Mesothelial cell of epicardium (in vitro differentiated cells): ENCODE results near the gene NXT1. TPM values are rescaled to one million over a fixed set of nuclear protein-coding genes. Genes with fewer than 3 reads are reported as not detected.

ENCODE experiments used
- DNase-seq, 2 experiments: peaks; one replicate each; pipeline ENCODE4 v3.0.0; 2021; ENCODE audit warnings: low spot score in 2 of 2; ENCODE audit not compliant: unreplicated experiment in 2 of 2
- H3K27ac Mint-ChIP-seq: 2 replicates; pipeline ENCODE4 v1.8.0; 2021; ENCODE audit warnings: mixed read lengths
- H3K27me3 Mint-ChIP-seq: 2 replicates; pipeline ENCODE4 v1.8.0; 2021; ENCODE audit warnings: low read depth, mixed read lengths
- H3K36me3 Mint-ChIP-seq: 2 replicates; pipeline ENCODE4 v1.8.0; 2021; ENCODE audit warnings: mixed read lengths
- H3K4me1 Mint-ChIP-seq: 2 replicates; pipeline ENCODE4 v1.8.0; 2021; ENCODE audit warnings: mixed read lengths
- H3K4me3 Mint-ChIP-seq: 2 replicates; pipeline ENCODE4 v1.8.0; 2021; ENCODE audit warnings: mild to moderate bottlenecking, moderate library complexity, mixed read lengths
- H3K9me3 Mint-ChIP-seq: 2 replicates; pipeline ENCODE4 v1.8.0; 2021; ENCODE audit warnings: mixed read lengths
- CTCF ChIP-seq: fragments of 200-600 bp; sonication (generic); IDR thresholded peaks from one replicate; pipeline ENCODE4 v1.5.0; 2021; ENCODE audit warnings: antibody characterized with exemption; ENCODE audit not compliant: unreplicated experiment
- total RNA-seq: library from RNA; stranded (reverse); gene quantifications from 3 replicates; pipeline ENCODE4 v1.2.1, GENCODE V29; 2021

The NXT1 gene
- total RNA-seq, 1 donor from 2014 or later = 24.8 TPM

GRCh38 chr20:23370274-23370673, 19.7 kb downstream of the NXT1 start:
- DNase-seq = no peak
- Mint-ChIP-seq H3K27ac (no peak overlapping the region), H3K27me3 (no peaks in the 10 kb centered on the region), H3K4me3 (no peak overlapping the region), H3K4me1 (peaks cover 18% of the 10 kb centered on the region), H3K36me3 (peaks cover 31% of the 10 kb centered on the region), H3K9me3 (no peaks in the 10 kb centered on the region)
- TF ChIP-seq CTCF = no peak

GRCh38 chr20:23370873-23371272, 20.3 kb downstream of the NXT1 start:
- Mint-ChIP-seq H3K36me3 (peaks cover 37% of the 10 kb centered on the region), H3K27ac (no peak overlapping the region), H3K4me1 (peaks cover 17% of the 10 kb centered on the region), H3K9me3 (no peaks in the 10 kb centered on the region), H3K4me3 (no peak overlapping the region), H3K27me3 (no peaks in the 10 kb centered on the region)
- TF ChIP-seq CTCF = no peak
- no peak for DNase-seq

GRCh38 chr20:23371496-23371895, 20.9 kb downstream of the NXT1 start:
- peaks cover 14% of the 10 kb centered on the region for H3K4me1 Mint-ChIP-seq
- no peaks in the 10 kb centered on the region for H3K9me3 Mint-ChIP-seq
- no peak for TF ChIP-seq CTCF
- no peak overlapping the region for H3K27ac Mint-ChIP-seq
- no peaks in the 10 kb centered on the region for H3K27me3 Mint-ChIP-seq
- DNase-seq = no peak
- H3K36me3 Mint-ChIP-seq = peaks cover 40% of the 10 kb centered on the region
- no peak overlapping the region for H3K4me3 Mint-ChIP-seq

- H3K36me3 Mint-ChIP-seq = peaks cover 53% of the 10 kb centered on the region
- no peak for DNase-seq
- no peaks in the 10 kb centered on the region for H3K27me3 Mint-ChIP-seq
- H3K4me1 Mint-ChIP-seq = no peaks in the 10 kb centered on the region
- TF ChIP-seq CTCF = no peak
- no peak overlapping the region for H3K27ac Mint-ChIP-seq
- H3K9me3 Mint-ChIP-seq = no peaks in the 10 kb centered on the region
- no peak overlapping the region for H3K4me3 Mint-ChIP-seq
Measured at GRCh38 chr20:23374441-23374840, 23.9 kb downstream of the NXT1 start.

GRCh38 chr20:23375827-23376226, 25.2 kb downstream of the NXT1 start:
- Mint-ChIP-seq H3K27ac (no peak overlapping the region), H3K4me1 (no peaks in the 10 kb centered on the region), H3K4me3 (no peak overlapping the region), H3K9me3 (no peaks in the 10 kb centered on the region), H3K27me3 (no peaks in the 10 kb centered on the region), H3K36me3 (peaks cover 45% of the 10 kb centered on the region)
- TF ChIP-seq CTCF = no peak
- no peak for DNase-seq

GRCh38 chr20:23379772-23380171, 29.2 kb downstream of the NXT1 start:
- no peak overlapping the region for H3K27ac Mint-ChIP-seq
- H3K27me3 Mint-ChIP-seq = no peaks in the 10 kb centered on the region
- H3K9me3 Mint-ChIP-seq = peaks cover 14% of the 10 kb centered on the region
- no peak for TF ChIP-seq CTCF
- no peak for DNase-seq
- H3K4me1 Mint-ChIP-seq = no peaks in the 10 kb centered on the region
- H3K4me3 Mint-ChIP-seq = no peak overlapping the region
- peaks cover 54% of the 10 kb centered on the region for H3K36me3 Mint-ChIP-seq
